HCT116 (cell line): ENCODE measurements around the gene HMGCS2.

Experiments
- CEBPB ChIP-seq: IDR thresholded peaks from 2 replicates; pipeline ENCODE4 v1.6.1; 2012; ENCODE audit warnings: low read depth
- CTCF ChIP-seq, 3 experiments: fragments of 200-600 bp in 1 of 3; sonication (generic) in 1 of 3; IDR thresholded peaks in 2 of 3; conservative IDR thresholded peaks in 1 of 3; 2 replicates each; pipeline ENCODE4 v1.5.1; 2012 to 2017; ENCODE audit warnings: low read depth in 2 of 3, low read length in 2 of 3, antibody characterized with exemption in 1 of 3, borderline replicate concordance in 1 of 3, control low read depth in 1 of 3, mild to moderate bottlenecking in 1 of 3, mixed read lengths in 1 of 3, mixed run types in 1 of 3, moderate library complexity in 1 of 3; ENCODE audit not compliant: insufficient read depth in 1 of 3
- POLR2A ChIP-seq: IDR thresholded peaks from 2 replicates; pipeline ENCODE4 v1.7.0; 2011; ENCODE audit warnings: borderline replicate concordance; ENCODE audit not compliant: insufficient read depth, insufficient read length; ENCODE audit errors: extremely low read depth
- SRF ChIP-seq: IDR thresholded peaks from 2 replicates; pipeline ENCODE4 v1.6.1; 2012; ENCODE audit warnings: low read depth
- ZBTB33 ChIP-seq: IDR thresholded peaks from 2 replicates; pipeline ENCODE4 v1.6.1; 2011; ENCODE audit warnings: mild to moderate bottlenecking, low read length, moderate library complexity; ENCODE audit not compliant: insufficient replicate concordance; ENCODE audit errors: extremely low read depth
- ZFX ChIP-seq: fragments of 450-650 bp; IDR thresholded peaks from 2 replicates; pipeline ENCODE4 v1.6.1; 2017

GRCh38 chr1:119771016-119771415 is 2.3 kb upstream of the HMGCS2 start:
- TF ChIP-seq CTCF (IDR thresholded peaks at IDR 0.05 in 2 of 3, conservative IDR thresholded peaks at IDR 0.05 in 1 of 3; ENCODE audit: borderline replicate concordance in 1 of 3, insufficient read depth in 1 of 3, low read depth in 2 of 3, low read length in 2 of 3) = no peak
- no peak for TF ChIP-seq POLR2A
- no peak for TF ChIP-seq ZBTB33
- no peak for TF ChIP-seq CEBPB
- no peak for TF ChIP-seq SRF
- TF ChIP-seq ZFX = no peak
